HG03159 (cell line): Measurements from ENCODE around the gene DNPEP.
"Not testable (repeated sequence)": the region's sequence is repeated elsewhere in the genome, so short reads cannot be mapped to it uniquely, and the experiment has no call there.

Experiments
- ATAC-seq: cut with Tn5 transposase; IDR thresholded peaks from one replicate; pipeline ENCODE4 v1.9.1; 2021; ENCODE audit warnings: mild to moderate bottlenecking, moderate library complexity; ENCODE audit not compliant: unreplicated experiment

DNPEP gene

GRCh38 chr2:219419331-219420197, 31.9 kb upstream of the DNPEP start:
- ATAC-seq = no peak

- ATAC-seq = no peak
Measured at GRCh38 chr2:219419012-219419324, 31.3 kb upstream of the DNPEP start.

DNA sequence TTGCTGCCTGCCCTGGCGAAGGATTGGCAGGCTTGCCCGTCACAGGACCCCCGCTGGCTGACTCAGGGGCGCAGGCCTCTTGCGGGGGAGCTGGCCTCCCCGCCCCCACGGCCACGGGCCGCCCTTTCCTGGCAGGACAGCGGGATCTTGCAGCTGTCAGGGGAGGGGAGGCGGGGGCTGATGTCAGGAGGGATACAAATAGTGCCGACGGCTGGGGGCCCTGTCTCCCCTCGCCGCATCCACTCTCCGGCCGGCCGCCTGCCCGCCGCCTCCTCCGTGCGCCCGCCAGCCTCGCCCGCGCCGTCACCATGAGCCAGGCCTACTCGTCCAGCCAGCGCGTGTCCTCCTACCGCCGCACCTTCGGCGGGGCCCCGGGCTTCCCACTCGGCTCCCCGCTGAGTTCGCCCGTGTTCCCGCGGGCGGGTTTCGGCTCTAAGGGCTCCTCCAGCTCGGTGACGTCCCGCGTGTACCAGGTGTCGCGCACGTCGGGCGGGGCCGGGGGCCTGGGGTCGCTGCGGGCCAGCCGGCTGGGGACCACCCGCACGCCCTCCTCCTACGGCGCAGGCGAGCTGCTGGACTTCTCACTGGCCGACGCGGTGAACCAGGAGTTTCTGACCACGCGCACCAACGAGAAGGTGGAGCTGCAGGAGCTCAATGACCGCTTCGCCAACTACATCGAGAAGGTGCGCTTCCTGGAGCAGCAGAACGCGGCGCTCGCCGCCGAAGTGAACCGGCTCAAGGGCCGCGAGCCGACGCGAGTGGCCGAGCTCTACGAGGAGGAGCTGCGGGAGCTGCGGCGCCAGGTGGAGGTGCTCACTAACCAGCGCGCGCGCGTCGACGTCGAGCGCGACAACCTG, 30.7 kb upstream of the DNPEP start, which contains the start of gene DES:
Gene DES, plus strand, starts transcription at position 223 of the 857 bp plus-strand sequence. Its CDS starts 86 bp downstream, at position 309.
- no peak for ATAC-seq

GRCh38 chr2:219417374-219417773, 29.7 kb upstream of the DNPEP start:
- ATAC-seq = no peak

DNA sequence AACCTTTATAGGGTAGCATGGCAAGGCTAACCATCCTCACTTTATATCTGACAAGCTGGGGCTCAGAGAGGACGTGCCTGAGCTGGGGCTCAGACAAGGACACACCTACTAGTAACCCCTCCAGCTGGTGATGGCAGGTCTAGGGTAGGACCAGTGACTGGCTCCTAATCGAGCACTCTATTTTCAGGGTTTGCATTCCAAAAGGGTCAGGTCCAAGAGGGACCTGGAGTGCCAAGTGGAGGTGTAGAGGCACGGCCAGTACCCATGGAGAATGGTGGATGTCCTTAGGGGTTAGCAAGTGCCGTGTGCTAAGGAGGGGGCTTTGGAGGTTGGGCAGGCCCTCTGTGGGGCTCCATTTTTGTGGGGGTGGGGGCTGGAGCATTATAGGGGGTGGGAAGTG, 29.2 kb upstream of the DNPEP start:
- ATAC-seq = no peak

DNA sequence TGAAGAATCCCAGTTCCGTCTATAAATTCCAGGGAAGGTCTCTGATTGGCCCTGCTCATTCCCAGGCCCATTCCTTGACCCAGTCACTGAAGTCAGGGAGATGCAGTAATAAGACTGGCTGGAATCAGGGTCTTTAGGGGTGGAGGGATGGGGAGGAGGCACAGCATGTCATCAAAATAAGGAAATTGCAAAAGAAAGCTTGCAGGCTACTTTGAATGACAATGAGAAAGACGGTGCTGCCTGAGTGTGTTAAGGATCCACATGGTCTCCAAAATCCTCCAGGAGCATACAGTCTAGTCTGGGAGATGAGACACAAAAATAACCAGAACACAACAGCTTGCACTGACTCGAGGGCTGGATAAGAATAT, 28.5 kb upstream of the DNPEP start:
- no peak for ATAC-seq

- ATAC-seq = no peak
Measured at GRCh38 chr2:219415580-219416234, 28.0 kb upstream of the DNPEP start.

DNA sequence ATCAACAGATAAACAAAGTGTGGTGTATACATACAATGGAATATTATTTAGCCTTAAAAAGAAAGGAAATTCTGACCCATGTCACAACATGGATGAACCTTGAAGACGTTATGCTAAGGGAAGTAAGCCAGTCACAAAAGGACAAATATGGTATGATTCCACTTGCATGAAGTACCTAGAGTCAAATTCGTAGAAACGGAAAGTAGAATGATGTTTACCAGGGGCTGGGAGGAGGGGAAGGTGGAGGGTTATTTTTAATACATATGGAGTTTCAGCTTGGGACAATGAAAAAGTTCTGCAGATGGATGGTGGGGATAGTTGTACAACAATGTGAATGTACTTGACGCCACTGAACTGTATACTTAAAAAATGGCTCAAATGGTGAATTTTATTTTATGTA, 27.1 kb upstream of the DNPEP start:
- no peak for ATAC-seq

- no peak for ATAC-seq
Measured at GRCh38 chr2:219410390-219410789, 22.7 kb upstream of the DNPEP start.

DNA sequence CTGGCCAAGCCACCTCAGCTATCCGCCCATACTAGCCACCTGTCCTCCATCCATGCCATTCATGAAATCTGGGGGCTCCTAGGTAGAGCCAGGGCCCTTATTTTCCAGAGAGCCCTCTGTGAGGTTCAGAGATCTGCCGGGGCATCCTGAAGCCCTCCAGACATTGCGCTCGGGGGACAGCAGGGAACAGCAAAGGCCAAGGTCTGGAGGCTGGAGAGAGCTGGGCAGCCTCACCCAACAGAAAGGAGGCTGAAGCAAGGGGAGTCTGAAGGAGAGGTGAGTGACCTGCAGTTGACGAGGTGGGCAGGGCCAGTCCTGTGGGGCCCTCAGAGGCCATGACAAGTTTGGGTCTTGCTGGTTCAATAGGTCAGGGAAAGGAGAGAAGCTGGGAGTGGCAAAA, 21.9 kb upstream of the DNPEP start:
- ATAC-seq = no peak

GRCh38 chr2:219408631-219409030, 20.9 kb upstream of the DNPEP start:
- ATAC-seq = no peak

GRCh38 chr2:219408204-219408603, 20.5 kb upstream of the DNPEP start:
- no peak for ATAC-seq

DNA sequence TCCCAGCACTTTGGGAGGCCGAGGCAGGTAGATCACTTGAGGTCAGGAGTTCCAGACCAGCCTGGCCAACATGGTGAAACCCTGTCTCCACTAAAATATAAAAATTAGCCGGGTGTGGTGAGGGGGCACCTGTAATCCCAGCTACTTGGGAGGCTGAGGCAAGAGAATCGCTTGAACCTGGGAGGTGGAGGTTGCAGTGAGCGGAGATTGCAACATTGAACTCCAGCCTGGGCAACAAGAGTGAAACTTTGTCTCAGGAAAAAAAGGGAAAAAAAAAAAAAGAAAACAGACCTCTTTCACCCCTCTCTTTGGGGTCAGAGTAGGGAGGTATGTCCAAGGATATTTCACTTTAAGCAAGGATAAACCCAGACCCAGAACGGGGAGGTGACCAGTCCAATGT, 19.6 kb upstream of the DNPEP start:
- ATAC-seq = not testable (repeated sequence)

GRCh38 chr2:219406861-219407230, 19.1 kb upstream of the DNPEP start:
- ATAC-seq = no peak

GRCh38 chr2:219405958-219406860, 18.5 kb upstream of the DNPEP start:
- no peak for ATAC-seq

DNA sequence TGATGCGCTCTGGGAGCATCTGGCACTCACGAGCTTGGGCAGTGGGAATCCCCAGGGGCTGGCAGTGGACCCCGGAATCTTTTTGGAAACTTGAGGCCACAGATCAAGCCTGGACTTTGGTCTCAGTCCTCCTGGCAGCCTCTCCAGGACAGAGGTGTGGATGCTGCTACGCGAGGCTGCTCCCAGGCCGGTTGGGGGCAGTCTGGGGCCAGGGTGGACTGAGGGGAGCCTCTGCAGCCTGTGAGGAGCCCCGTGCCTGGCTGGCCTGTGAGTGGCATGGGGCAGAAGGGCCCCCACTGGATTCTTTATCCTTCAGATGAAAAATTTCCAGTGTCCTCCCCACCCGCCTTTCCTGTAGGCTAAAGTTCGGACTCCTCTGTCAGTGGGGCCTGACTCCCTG, 17.7 kb upstream of the DNPEP start:
- no peak for ATAC-seq

- no peak for ATAC-seq
Measured at GRCh38 chr2:219404954-219405353, 17.2 kb upstream of the DNPEP start.

- ATAC-seq = no peak
Measured at GRCh38 chr2:219404291-219404910, 16.7 kb upstream of the DNPEP start.

DNA sequence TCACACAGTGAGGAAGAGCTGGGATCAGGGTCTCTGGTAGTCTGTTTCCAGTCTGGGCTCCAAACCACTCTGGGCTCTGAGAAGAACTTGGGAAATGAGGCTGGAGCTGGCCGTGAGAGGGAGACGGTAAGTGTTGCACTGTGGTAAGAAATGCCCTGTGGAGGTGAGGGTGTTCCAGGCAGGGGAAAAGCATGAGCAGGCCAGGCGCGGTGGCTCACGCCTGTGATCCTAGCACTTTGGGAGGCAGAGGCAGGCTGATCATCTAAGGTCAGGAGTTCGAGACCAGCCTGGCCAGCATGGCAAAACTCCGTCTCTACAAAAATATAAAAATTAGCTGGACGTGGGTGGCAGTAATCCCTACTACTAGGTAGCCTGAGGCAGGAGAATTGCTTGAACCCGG, 16.1 kb upstream of the DNPEP start:
- ATAC-seq = no peak
